ENCODE results near the gene DLG2.

DNA sequence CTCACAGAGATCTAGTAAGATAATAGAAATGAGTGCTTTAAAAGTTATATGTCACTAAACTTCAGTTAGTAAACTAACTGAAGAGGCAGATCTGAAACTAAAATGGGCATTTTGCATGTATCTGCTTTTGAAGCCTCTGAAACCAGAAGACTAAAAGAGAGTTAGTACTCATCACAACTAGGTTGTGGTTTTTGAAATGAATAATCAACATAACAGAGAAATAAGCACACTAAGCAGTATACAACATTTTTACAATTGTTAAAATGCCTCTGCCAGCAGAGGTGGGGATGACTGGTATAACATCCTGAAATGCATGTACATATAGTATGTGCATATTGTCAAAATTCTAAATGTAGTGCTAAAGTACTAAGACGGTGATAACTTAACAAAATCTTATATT lies 564.5 kb downstream of the DLG2 start:
- TF ChIP-seq, protein P1, sequence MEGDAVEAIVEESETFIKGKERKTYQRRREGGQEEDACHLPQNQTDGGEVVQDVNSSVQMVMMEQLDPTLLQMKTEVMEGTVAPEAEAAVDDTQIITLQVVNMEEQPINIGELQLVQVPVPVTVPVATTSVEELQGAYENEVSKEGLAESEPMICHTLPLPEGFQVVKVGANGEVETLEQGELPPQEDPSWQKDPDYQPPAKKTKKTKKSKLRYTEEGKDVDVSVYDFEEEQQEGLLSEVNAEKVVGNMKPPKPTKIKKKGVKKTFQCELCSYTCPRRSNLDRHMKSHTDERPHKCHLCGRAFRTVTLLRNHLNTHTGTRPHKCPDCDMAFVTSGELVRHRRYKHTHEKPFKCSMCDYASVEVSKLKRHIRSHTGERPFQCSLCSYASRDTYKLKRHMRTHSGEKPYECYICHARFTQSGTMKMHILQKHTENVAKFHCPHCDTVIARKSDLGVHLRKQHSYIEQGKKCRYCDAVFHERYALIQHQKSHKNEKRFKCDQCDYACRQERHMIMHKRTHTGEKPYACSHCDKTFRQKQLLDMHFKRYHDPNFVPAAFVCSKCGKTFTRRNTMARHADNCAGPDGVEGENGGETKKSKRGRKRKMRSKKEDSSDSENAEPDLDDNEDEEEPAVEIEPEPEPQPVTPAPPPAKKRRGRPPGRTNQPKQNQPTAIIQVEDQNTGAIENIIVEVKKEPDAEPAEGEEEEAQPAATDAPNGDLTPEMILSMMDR (IDR thresholded peaks at IDR 0.05; ENCODE audit: low read length) = no peak
- TF ChIP-seq EZH2 (IDR thresholded peaks at IDR 0.05; ENCODE audit: borderline replicate concordance, low read length) = no peak

Measured in OCI-LY1 (cell line).